ENCODE measurements around the gene MYL9. TPM values are rescaled to one million over a fixed set of nuclear protein-coding genes. Genes with fewer than 3 reads are reported as not detected.

The MYL9 gene
- total RNA-seq, 1 experiment from 2014 or later: 49.3 TPM

DNA sequence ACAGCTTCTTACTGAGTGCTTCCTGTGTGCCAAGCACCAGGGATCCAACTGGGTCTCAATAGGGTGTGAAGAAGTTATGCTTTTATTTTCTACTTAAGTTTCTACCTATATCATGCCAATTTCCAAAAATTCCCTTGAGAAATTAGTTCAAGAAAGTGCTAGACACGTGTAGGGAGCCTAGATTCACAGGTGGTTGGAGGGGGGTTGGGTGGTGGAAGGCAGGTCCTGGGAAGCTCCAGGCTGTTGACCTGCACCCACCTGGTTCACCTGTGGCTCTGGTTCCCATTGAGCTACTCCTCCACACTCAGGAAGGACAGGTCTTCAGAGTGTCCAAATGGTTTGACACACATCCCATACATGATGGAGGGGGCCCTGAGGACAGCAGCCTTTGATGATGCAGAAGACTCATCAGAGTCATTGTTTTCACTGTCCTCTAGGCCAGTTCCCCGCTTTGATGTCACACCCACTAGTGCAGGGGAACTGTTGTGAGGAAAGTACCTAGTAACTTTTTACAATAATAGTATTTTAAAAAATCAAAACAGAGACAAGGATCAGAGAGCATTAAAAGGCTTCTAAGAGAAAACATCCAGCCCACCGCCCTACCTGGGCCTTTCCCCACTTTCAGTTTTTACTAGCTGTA is 39.8 kb upstream of the MYL9 start:
- Histone ChIP-seq H3K79me2 (ENCODE audit: insufficient read depth, low read length) (no peaks in the 10 kb centered on the region), H3K4me1 (ENCODE audit: control insufficient read depth in 1 of 2, insufficient read depth in 2 of 2, low read length in 2 of 2) (no peaks in the 10 kb centered on the region), H3K4me2 (ENCODE audit: low read length) (no peak overlapping the region), H2AFZ (ENCODE audit: low read depth, low read length, poor library complexity, severe bottlenecking) (no peak overlapping the region), H3K27ac (ENCODE audit: low read depth, low read length) (no peak overlapping the region), H3K9me3 (ENCODE audit: control insufficient read depth in 1 of 2, insufficient read depth in 1 of 2, low read depth in 1 of 2, low read length in 2 of 2) (no peaks in the 10 kb centered on the region), H3K4me3 (replicated peaks in 1 of 2; ENCODE audit: low read depth in 1 of 2, low read length in 2 of 2) (no peak overlapping the region), H3K9ac (ENCODE audit: low read length) (no peak overlapping the region), H4K20me1 (ENCODE audit: insufficient read depth) (no peaks in the 10 kb centered on the region), H3K9me2 (ENCODE audit: insufficient read depth) (no peaks in the 10 kb centered on the region), H3K27me3 (ENCODE audit: insufficient read depth, low read length) (no peaks in the 10 kb centered on the region), H3K36me3 (ENCODE audit: control insufficient read depth in 1 of 2, insufficient read depth in 2 of 2, low read length in 2 of 2) (peaks cover 0 to 25% of the 10 kb centered on the region in 2 experiments; a peak in 2 of 4 replicates)
- ChIA-PET RAD21 (ENCODE audit: low non-redundant PET in 1 of 2, low total read pairs in 2 of 2, uncharacterized antibody in 2 of 2, unreplicated experiment in 2 of 2) (no interaction called here), POLR2A (interaction anchor here (1.1 kb wide), 1 partner anchor 12 kb away, joined by 4 read pairs; no protein-coding TSS in a partner anchor), CTCF (no interaction called here)
- no peak for DNase-seq (ENCODE audit: low read depth, low spot score)
- no TSS peak for BruUV-seq (replicated peaks)
- ATAC-seq: no peak
- TF ChIP-seq FOSL1 (IDR thresholded peaks at IDR 0.05; ENCODE audit: low read depth): no peak
- TF ChIP-seq POLR2A (IDR thresholded peaks at IDR 0.05; ENCODE audit: borderline replicate concordance, extremely low read depth, insufficient read depth, insufficient read length): no peak
- TF ChIP-seq, protein P1, sequence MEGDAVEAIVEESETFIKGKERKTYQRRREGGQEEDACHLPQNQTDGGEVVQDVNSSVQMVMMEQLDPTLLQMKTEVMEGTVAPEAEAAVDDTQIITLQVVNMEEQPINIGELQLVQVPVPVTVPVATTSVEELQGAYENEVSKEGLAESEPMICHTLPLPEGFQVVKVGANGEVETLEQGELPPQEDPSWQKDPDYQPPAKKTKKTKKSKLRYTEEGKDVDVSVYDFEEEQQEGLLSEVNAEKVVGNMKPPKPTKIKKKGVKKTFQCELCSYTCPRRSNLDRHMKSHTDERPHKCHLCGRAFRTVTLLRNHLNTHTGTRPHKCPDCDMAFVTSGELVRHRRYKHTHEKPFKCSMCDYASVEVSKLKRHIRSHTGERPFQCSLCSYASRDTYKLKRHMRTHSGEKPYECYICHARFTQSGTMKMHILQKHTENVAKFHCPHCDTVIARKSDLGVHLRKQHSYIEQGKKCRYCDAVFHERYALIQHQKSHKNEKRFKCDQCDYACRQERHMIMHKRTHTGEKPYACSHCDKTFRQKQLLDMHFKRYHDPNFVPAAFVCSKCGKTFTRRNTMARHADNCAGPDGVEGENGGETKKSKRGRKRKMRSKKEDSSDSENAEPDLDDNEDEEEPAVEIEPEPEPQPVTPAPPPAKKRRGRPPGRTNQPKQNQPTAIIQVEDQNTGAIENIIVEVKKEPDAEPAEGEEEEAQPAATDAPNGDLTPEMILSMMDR (IDR thresholded peaks at IDR 0.05 in 2 of 3, conservative IDR thresholded peaks at IDR 0.05 in 1 of 3; ENCODE audit: borderline replicate concordance in 1 of 3, insufficient read depth in 1 of 3, low read depth in 2 of 3, low read length in 2 of 3): no peak
- TF ChIP-seq ATF3 (IDR thresholded peaks at IDR 0.05): no peak
- TF ChIP-seq POLR2AphosphoS5 (IDR thresholded peaks at IDR 0.05; ENCODE audit: low read depth, low read length): no peak
- TF ChIP-seq YY1 (IDR thresholded peaks at IDR 0.05; ENCODE audit: extremely low read depth, insufficient replicate concordance, low read depth, low read length): no peak
- TF ChIP-seq ZNF274 (IDR thresholded peaks at IDR 0.05; ENCODE audit: low read depth, low read length): no peak
- TF ChIP-seq JUND (IDR thresholded peaks at IDR 0.05): no peak
- no peak for TF ChIP-seq CEBPB (IDR thresholded peaks at IDR 0.05; ENCODE audit: low read depth)
- no peak for TF ChIP-seq SRF (IDR thresholded peaks at IDR 0.05; ENCODE audit: low read depth)
- TF ChIP-seq, protein P2, sequence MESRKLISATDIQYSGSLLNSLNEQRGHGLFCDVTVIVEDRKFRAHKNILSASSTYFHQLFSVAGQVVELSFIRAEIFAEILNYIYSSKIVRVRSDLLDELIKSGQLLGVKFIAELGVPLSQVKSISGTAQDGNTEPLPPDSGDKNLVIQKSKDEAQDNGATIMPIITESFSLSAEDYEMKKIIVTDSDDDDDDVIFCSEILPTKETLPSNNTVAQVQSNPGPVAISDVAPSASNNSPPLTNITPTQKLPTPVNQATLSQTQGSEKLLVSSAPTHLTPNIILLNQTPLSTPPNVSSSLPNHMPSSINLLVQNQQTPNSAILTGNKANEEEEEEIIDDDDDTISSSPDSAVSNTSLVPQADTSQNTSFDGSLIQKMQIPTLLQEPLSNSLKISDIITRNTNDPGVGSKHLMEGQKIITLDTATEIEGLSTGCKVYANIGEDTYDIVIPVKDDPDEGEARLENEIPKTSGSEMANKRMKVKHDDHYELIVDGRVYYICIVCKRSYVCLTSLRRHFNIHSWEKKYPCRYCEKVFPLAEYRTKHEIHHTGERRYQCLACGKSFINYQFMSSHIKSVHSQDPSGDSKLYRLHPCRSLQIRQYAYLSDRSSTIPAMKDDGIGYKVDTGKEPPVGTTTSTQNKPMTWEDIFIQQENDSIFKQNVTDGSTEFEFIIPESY (IDR thresholded peaks at IDR 0.05; ENCODE audit: extremely low read depth, insufficient replicate concordance, low read length): no peak
- TF ChIP-seq SP1 (IDR thresholded peaks at IDR 0.05; ENCODE audit: low read depth): no peak
- TF ChIP-seq MAX (IDR thresholded peaks at IDR 0.05): no peak
- TF ChIP-seq EZH2 (IDR thresholded peaks at IDR 0.05): no peak
- TF ChIP-seq ZFX (IDR thresholded peaks at IDR 0.05): no peak
- TF ChIP-seq CBX3 (IDR thresholded peaks at IDR 0.05; ENCODE audit: low read depth): no peak
- TF ChIP-seq RAD21 (IDR thresholded peaks at IDR 0.05; ENCODE audit: low read depth): no peak
- intact Hi-C loops (cut with micrococcal nuclease): no loop called here

Data from HCT116 (cell line).